Stimulated activated naive B cell treated with anti-CD40 and anti-IgM and Interleukin-4, amounts not matched to agents 10 μg/mL and 1 μg/mL and 100 μg/mL, for 72 hours (primary cell): ENCODE data around the gene FOXP2.
"Not testable (repeated sequence)": the region's sequence is repeated elsewhere in the genome, so short reads cannot be mapped to it uniquely, and the experiment has no call there.

Experiments
- ATAC-seq, 2 donors: fragments of 150-1000 bp; cut with Tn5 transposase; replicated peaks; 2 replicates each; pipeline ENCODE4 v1.10.0; 2021; ENCODE audit warnings: moderate library complexity in 1 of 2
- DNase-seq: peaks from one replicate; pipeline ENCODE4 v3.0.0; 2021
- H3K27ac Mint-ChIP-seq: one replicate; pipeline ENCODE4 v1.8.0; 2022; ENCODE audit warnings: mild to moderate bottlenecking, mixed read lengths
- H3K27me3 Mint-ChIP-seq, 2 donors: one replicate each; pipeline ENCODE4 v1.8.0; 2022; ENCODE audit warnings: mixed read lengths in 2 of 2
- H3K36me3 Mint-ChIP-seq, 2 donors: one replicate each; pipeline ENCODE4 v1.8.0; 2022; ENCODE audit warnings: mixed read lengths in 2 of 2, mild to moderate bottlenecking in 1 of 2
- H3K4me1 Mint-ChIP-seq, 2 donors: one replicate each; pipeline ENCODE4 v1.8.0; 2022; ENCODE audit warnings: mixed read lengths in 2 of 2, mild to moderate bottlenecking in 1 of 2
- H3K4me3 Mint-ChIP-seq, 2 donors: one replicate each; pipeline ENCODE4 v1.8.0; 2022; ENCODE audit warnings: mild to moderate bottlenecking in 2 of 2, mixed read lengths in 2 of 2, moderate library complexity in 1 of 2
- H3K9me3 Mint-ChIP-seq, 2 donors: one replicate each; pipeline ENCODE4 v1.8.0; 2022; ENCODE audit warnings: mixed read lengths in 2 of 2, mild to moderate bottlenecking in 1 of 2

Gene FOXP2

DNA sequence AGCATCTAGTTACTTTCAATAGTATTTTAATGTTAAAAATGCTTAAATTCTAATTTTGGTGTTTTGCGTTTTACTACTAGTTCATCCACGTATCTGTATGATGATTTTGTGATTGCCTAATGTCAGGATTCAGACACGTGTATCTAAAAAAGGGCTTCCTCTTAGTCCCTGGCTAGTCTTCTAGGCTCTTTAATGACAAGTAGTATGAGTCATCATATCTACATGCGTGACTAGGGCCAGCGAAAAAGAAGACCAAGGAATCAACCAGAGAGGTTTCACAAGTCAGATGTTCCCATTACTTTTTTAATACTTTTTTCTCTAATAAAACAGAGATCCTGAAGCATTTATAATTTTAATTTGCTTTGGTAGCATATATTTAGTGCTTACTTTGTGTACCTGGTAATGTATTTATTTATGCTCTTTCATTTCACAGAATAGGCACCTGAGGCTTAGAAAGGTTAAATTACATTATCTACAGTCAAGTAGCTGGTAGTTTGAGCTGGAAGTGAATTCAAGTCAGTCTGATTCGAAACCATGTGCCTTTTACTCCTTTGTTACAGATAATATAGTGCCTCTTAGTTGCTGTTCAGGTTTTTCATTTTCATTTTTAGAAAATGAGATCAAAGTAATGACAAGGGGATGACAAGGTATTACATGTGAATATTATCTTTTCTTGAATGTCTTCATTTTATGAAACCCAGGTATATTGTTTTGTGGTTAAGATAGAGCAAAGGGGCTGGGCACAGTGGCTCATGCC is 140.3 kb downstream of the FOXP2 start:
- DNase-seq = no peak
- H3K4me3 Mint-ChIP-seq = no peak overlapping the region
- H3K36me3 Mint-ChIP-seq = no peaks in the 10 kb centered on the region
- ATAC-seq = no peak
- no peaks in the 10 kb centered on the region for H3K27me3 Mint-ChIP-seq
- H3K4me1 Mint-ChIP-seq = no peaks in the 10 kb centered on the region
- no peak overlapping the region for H3K27ac Mint-ChIP-seq
- peaks cover 0 to 3% of the 10 kb centered on the region in 2 donors for H3K9me3 Mint-ChIP-seq

DNA sequence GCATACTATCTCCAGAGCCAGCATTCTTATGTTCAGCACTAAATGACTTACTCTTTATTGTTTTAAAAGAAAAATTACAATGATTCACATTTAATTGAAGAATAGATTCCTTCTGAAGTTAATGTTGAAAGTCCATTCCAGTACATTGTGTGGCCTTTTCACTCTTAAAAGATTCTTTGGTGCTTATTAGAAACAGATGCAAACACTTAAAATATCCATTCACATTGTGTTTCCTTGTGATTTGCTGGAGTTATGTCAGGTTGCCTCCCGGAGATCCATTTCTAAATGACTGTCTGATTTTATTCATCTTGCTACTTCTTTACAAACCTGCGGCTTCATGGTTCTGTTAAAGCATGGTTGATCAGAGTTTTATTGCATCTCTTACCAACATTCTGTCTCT is 152.8 kb downstream of the FOXP2 start:
- H3K36me3 Mint-ChIP-seq = no peaks in the 10 kb centered on the region
- DNase-seq (no peak), ATAC-seq (no peak)
- no peak overlapping the region for H3K4me3 Mint-ChIP-seq
- H3K27me3 Mint-ChIP-seq = no peaks in the 10 kb centered on the region
- no peak overlapping the region for H3K27ac Mint-ChIP-seq
- H3K9me3 Mint-ChIP-seq = no peaks in the 10 kb centered on the region
- no peaks in the 10 kb centered on the region for H3K4me1 Mint-ChIP-seq

DNA sequence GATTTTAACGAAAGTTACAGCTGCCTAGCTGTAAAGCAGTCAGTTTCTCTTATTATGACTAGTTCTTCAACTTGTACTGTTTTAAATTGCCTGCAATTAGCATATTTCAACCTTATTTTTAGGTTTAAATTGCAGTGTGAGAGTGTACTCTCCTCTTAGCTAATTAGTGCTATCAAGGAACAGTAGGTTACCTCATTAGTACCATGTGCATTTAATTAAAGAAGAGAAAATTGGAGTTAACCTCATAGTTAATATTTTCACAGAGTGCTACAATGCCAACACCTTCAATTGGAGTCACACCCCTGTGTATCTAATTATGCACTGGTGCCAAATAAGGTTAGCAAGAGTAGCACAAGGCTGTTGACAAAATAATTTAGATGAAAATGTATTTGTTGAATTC is 154.6 kb downstream of the FOXP2 start:
- Mint-ChIP-seq H3K4me1 (no peaks in the 10 kb centered on the region), H3K9me3 (no peaks in the 10 kb centered on the region), H3K27ac (no peak overlapping the region), H3K27me3 (no peaks in the 10 kb centered on the region), H3K4me3 (no peak overlapping the region), H3K36me3 (no peaks in the 10 kb centered on the region)
- DNase-seq = no peak
- no peak for ATAC-seq

DNA sequence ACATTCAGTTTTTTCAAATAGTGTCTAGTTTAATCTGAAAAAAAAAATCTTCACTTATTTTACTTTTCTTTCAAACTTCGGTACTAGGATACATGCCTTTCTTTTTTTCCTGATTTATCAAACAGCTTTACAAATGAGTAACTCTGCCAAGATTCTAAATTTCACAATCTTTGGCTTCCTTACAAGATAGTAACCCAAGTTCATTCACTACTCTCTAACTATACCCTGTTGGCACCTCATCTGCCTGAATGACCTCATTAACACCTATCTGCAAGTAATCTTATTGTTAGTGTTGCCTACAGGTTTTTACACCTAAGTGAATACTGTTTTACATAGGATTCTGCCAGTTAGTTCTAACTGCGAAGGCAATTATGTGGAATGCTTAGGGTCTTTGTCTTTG is 159.8 kb downstream of the FOXP2 start:
- ATAC-seq = no peak
- no peak overlapping the region for H3K27ac Mint-ChIP-seq
- no peak for DNase-seq
- H3K4me1 Mint-ChIP-seq = no peaks in the 10 kb centered on the region
- no peaks in the 10 kb centered on the region for H3K36me3 Mint-ChIP-seq
- H3K4me3 Mint-ChIP-seq = no peak overlapping the region
- no peaks in the 10 kb centered on the region for H3K9me3 Mint-ChIP-seq
- no peaks in the 10 kb centered on the region for H3K27me3 Mint-ChIP-seq

DNA sequence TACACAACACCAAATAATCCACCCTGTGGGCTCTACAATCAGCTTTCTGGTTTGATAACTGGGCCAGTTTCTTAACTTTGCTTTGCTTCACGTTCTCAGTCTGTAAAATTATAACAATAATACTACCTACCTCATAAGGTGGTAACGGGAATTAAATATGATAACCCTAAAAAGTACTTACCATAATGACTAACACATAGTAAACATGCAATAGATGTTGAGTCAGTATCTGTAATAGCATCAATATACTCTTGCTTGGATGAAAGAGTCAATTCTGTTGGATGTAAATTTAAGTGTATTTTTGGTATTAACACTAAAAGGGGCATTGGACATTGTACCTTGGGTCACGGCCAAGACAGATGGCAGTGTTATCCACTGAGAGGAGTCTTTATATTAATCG is 160.5 kb downstream of the FOXP2 start:
- Mint-ChIP-seq H3K9me3 (no peaks in the 10 kb centered on the region), H3K27me3 (no peaks in the 10 kb centered on the region), H3K36me3 (no peaks in the 10 kb centered on the region), H3K4me1 (no peaks in the 10 kb centered on the region), H3K4me3 (no peak overlapping the region), H3K27ac (no peak overlapping the region)
- DNase-seq (no peak), ATAC-seq (no peak)

DNA sequence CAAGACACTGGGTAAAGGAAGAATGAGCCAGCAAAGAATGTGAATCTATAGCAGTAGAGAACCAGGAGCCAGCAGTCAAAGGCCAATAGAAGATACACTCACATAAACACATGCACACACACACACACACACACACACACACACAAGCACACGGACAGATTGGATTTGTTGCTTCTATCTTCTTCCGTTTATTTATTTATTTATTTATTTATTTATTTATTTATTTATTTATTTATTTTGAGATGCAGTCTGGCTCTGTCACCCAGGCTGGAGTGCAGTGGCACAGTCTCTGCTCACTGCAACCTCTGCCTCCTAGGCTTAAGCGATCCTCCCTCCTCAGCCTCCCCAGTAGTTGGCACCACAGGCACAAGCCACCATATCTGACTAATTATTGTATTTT is 166.3 kb downstream of the FOXP2 start:
- H3K27me3 Mint-ChIP-seq, H3K9me3 Mint-ChIP-seq: not testable (repeated sequence)

DNA sequence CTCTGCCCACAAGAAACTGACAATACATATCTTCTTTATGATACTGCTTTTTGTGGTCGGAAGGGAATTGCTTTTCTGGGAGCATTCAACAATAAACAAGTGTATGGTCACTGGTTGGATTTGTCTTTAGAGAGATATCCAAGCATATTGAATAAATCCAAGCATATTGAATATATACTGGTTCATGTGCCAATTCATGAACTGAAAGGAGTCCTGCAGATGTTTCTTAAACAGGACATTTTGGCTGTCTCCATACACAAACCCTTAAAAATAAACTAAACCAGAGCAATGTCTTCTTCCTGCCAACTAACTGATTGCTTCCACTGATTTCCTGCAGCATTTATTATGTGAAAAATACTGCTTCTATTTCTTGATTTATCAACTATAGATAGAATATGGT is 173.9 kb downstream of the FOXP2 start:
- Mint-ChIP-seq H3K27me3 (no peaks in the 10 kb centered on the region), H3K36me3 (no peaks in the 10 kb centered on the region), H3K27ac (no peak overlapping the region), H3K4me3 (no peak overlapping the region), H3K4me1 (no peaks in the 10 kb centered on the region), H3K9me3 (no peaks in the 10 kb centered on the region)
- ATAC-seq (no peak), DNase-seq (no peak)

More for the DNA sequence above, 166.3 kb downstream of the FOXP2 start:
- not testable (repeated sequence) for H3K27ac Mint-ChIP-seq, H3K36me3 Mint-ChIP-seq, DNase-seq, ATAC-seq, H3K4me1 Mint-ChIP-seq, H3K4me3 Mint-ChIP-seq

DNA sequence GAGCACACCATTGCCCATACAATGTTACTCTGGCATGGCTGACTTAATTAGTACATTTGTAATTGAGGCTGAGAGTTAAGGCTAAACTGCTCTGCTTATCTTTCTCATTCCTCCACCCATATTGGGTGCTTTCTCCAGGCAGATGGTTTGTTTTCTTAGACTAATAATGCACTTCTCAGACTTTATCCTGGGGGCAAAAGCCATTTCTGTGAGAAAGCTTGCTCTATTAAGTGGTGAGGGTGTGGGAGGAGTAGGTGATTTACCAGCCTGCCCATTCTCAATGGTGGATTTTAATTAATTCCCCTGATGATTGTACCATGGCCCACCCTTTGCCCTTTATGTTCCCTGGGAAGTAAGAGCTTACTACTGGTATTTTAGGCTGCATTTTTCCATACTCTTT is 174.8 kb downstream of the FOXP2 start:
- ATAC-seq (no peak), DNase-seq (no peak)
- Mint-ChIP-seq H3K9me3 (no peaks in the 10 kb centered on the region), H3K27me3 (no peaks in the 10 kb centered on the region), H3K36me3 (no peaks in the 10 kb centered on the region), H3K4me3 (no peak overlapping the region), H3K27ac (no peak overlapping the region), H3K4me1 (no peaks in the 10 kb centered on the region)

DNA sequence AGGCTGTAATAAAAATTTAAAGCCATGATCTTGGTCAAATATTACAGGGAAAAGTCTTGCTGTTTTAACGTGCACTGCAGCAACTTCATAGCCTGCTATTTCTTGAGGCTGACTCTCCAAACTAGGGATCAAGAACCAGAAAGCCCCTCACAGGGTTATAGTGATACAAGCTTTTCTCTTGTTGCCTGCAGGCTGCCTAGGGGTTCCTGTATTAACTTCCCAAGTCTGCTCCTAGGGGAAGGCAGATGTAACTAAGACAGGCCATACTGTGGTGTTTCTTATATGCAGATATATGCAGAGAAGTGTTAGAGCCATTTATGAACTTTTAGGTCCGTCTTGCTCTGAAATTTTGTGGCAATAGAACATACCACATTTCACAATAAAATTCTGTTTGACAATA is 175.7 kb downstream of the FOXP2 start:
- Mint-ChIP-seq H3K27me3 (no peaks in the 10 kb centered on the region), H3K4me1 (no peaks in the 10 kb centered on the region), H3K36me3 (no peaks in the 10 kb centered on the region), H3K27ac (no peak overlapping the region), H3K9me3 (no peaks in the 10 kb centered on the region), H3K4me3 (no peak overlapping the region)
- DNase-seq = no peak
- no peak for ATAC-seq

DNA sequence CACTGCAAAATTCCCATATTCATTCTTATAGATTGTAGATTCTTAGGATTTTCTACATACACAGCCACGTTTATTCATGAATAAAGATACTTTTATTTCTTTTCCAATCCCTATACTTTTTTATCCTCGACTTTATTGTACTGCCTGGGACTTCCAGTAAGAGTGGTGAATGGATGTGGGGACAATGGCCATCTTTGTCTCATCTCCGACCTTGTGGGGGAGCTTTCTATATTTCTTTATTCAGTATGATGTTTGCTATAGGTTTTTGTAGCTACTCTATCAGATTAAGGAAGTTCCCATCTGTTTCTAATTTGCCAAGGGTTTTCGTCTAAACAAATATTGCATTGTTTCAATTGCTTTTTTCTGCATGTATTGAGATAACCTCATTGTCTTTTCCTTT is 184.3 kb downstream of the FOXP2 start:
- ATAC-seq = no peak
- Mint-ChIP-seq H3K4me3 (no peak overlapping the region), H3K4me1 (no peaks in the 10 kb centered on the region), H3K36me3 (no peaks in the 10 kb centered on the region), H3K27ac (no peak overlapping the region), H3K27me3 (no peaks in the 10 kb centered on the region), H3K9me3 (no peaks in the 10 kb centered on the region)
- DNase-seq = no peak

DNA sequence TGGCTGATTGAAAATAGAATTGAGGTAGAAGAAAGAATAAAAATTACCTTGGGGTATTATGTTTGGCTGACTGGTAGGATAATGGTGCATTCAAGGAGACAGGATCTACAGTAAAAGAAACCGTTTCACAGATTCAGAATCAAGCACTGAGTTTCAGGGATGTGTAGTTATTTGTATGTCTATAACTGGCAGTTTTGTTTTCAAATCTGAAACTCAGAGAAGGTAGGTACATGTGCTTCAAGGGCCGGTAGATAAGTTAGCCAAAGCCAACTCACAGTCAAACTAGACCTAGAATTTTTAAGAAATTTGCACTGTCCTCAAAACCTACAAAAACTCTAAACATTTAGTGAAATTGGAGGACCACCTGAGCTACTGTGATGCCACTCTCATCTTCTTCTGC is 191.5 kb downstream of the FOXP2 start:
- Mint-ChIP-seq H3K27me3 (no peaks in the 10 kb centered on the region), H3K4me3 (no peak overlapping the region), H3K9me3 (peaks cover 0 to 2% of the 10 kb centered on the region in 2 donors), H3K36me3 (no peaks in the 10 kb centered on the region), H3K27ac (no peak overlapping the region), H3K4me1 (no peaks in the 10 kb centered on the region)
- no peak for ATAC-seq
- DNase-seq = no peak

DNA sequence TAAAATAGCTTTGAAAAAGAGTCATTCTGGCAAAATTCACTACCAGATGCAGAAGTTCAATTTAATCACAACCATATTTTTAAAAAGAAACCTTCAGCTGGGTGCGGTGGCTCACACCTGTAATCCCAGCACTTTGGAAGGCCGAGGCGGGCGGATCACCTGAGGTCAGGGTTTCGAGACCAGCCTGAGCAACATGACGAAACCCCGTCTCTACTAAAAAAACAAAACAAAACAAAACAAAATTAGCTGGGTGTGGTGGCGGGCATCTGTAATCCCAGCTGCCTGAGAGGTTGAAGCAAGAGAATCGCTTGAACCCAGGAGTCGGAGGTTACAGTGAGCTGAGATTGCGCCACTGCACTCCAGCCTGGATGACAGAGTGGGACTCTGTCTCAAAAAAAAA is 194.2 kb downstream of the FOXP2 start:
- H3K36me3 Mint-ChIP-seq, H3K9me3 Mint-ChIP-seq, H3K4me1 Mint-ChIP-seq, H3K4me3 Mint-ChIP-seq, H3K27ac Mint-ChIP-seq, ATAC-seq, H3K27me3 Mint-ChIP-seq, DNase-seq: not testable (repeated sequence)

DNA sequence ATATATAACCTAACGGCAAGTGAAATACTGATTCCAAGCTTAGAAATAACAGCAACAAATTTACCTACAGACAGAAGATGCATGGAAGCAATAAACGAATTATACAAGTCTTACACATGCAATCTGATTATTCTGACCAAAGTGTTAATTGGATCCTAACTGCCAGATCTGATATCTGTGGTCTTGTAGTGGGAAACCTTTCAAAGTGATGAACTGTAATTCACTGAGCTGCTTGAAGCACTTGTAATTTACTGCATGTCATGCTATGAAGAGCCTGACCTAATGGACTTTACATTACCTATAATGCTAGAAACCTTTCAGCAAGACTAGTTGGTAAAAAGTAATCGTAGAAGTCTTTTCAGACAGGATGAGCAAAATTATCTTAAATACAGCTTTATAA is 205.6 kb downstream of the FOXP2 start:
- H3K4me1 Mint-ChIP-seq = no peaks in the 10 kb centered on the region
- H3K27me3 Mint-ChIP-seq = no peaks in the 10 kb centered on the region
- ATAC-seq (no peak), DNase-seq (no peak)
- H3K9me3 Mint-ChIP-seq = no peaks in the 10 kb centered on the region
- H3K4me3 Mint-ChIP-seq = no peak overlapping the region
- H3K27ac Mint-ChIP-seq = no peak overlapping the region
- H3K36me3 Mint-ChIP-seq = no peaks in the 10 kb centered on the region

DNA sequence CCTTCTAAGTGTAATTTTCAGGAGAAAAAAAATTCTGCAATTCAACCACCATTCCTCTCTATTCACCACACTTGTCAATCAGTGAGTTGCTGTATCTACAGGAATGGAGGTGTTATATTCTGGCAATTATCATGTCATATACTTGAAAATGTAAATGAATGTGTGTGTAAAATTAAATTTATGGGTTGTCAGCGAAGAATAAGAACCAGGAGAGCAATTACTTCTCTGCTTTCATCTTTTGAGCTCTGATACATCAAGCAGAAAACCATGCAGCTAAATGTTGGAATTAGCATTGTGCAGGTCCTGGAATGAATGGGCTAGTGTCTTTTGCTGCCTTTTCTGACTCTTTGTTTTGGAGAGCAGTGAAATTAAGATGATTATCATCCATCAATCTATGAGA is 207.6 kb downstream of the FOXP2 start:
- Mint-ChIP-seq H3K4me1 (no peaks in the 10 kb centered on the region), H3K27me3 (no peaks in the 10 kb centered on the region), H3K36me3 (no peaks in the 10 kb centered on the region), H3K27ac (no peak overlapping the region), H3K9me3 (no peaks in the 10 kb centered on the region), H3K4me3 (no peak overlapping the region)
- ATAC-seq = no peak
- DNase-seq = no peak

DNA sequence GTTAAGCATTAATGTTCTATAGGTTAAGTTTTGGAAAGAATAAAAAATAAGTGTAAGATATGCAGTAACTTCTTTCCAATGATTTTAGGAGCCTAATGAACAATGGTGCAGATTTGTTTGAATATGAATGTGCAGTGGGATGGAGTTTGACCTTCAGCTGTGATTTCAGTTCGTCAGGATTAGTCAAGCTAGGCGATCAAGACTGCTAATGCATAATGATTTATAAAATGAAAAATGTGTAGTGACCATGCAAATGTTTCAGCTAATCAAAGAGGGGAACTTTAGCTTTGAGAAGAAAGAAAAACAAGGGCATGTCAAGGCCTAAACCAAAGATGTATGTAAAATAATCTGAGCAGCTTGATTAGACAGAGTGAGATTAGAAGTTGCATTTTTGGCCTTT is 208.5 kb downstream of the FOXP2 start:
- H3K9me3 Mint-ChIP-seq = no peaks in the 10 kb centered on the region
- no peaks in the 10 kb centered on the region for H3K27me3 Mint-ChIP-seq
- no peak for ATAC-seq
- no peak for DNase-seq
- no peak overlapping the region for H3K27ac Mint-ChIP-seq
- no peaks in the 10 kb centered on the region for H3K36me3 Mint-ChIP-seq
- no peak overlapping the region for H3K4me3 Mint-ChIP-seq
- H3K4me1 Mint-ChIP-seq = no peaks in the 10 kb centered on the region

DNA sequence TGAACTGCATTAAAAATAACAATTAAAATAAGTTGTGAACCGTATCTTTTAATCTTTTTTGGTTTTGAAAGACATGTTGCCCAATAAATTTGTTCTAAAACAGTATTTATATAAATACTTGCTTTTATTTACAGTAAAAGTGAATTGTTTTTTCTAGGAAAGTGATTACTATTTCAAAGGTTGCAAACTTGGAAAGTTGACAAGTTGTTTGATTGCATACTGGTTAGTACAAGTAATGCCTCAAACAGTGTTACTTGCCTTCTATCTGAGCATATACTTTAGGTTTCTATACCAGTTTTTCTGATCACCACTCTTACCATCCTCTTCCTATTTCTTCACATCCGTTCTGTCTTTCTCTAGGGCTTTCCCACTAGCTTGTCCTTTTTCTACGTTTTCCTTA is 212.6 kb downstream of the FOXP2 start:
- no peaks in the 10 kb centered on the region for H3K9me3 Mint-ChIP-seq
- DNase-seq = no peak
- H3K27me3 Mint-ChIP-seq = no peaks in the 10 kb centered on the region
- no peak overlapping the region for H3K27ac Mint-ChIP-seq
- no peaks in the 10 kb centered on the region for H3K4me1 Mint-ChIP-seq
- H3K36me3 Mint-ChIP-seq = no peaks in the 10 kb centered on the region
- ATAC-seq = no peak
- no peak overlapping the region for H3K4me3 Mint-ChIP-seq
